NCI-H2107 treated with DMSO at 0.1 percent for 48 hours (cell line): Measurements from ENCODE around the gene BLOC1S1.
"Not testable (repeated sequence)": the region's sequence is repeated elsewhere in the genome, so short reads cannot be mapped to it uniquely, and the experiment has no call there.

Experiments used
- DNase-seq: peaks from one replicate; lab custom pipeline; 2025; ENCODE audit not compliant: unreplicated experiment; lab: John Stamatoyannopoulos, UW

Gene BLOC1S1

DNA sequence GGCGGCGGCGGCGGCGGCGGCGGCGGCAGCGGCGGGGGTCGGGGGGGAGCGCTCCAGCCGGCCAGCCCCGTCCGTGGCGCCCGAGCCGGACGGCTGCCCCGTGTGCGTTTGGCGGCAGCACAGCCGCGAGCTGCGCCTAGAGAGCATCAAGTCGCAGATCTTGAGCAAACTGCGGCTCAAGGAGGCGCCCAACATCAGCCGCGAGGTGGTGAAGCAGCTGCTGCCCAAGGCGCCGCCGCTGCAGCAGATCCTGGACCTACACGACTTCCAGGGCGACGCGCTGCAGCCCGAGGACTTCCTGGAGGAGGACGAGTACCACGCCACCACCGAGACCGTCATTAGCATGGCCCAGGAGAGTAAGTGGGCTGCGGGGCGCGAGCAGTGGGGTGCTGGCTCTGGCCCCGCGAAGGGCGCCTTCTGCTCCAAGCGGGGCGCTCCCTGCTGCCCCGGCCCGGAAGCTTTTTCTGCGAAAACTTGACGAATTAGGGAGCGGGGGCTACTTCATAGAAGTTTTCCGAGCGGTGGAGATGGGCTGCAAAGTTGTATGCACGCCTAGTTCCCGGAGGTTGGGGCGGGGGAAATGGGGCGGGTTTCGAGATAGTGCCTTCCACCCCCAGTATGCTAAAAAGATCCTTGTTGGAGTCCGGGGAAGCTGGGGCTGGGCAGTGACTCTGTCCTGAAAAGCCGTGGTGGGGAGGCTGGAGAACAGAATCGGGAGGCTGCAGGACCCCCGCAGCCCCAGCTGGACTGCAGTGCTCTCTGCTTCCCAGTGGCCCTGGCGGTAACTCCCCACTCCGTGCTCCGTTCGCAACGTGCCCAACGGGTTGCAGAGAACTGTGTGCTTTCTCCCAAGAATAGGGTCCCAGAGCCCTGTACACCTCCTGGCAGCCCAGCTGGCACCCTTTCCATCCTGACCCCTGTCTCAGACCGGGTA lies 27.8 kb downstream of the BLOC1S1 start:
- DNase-seq = no peak

DNA sequence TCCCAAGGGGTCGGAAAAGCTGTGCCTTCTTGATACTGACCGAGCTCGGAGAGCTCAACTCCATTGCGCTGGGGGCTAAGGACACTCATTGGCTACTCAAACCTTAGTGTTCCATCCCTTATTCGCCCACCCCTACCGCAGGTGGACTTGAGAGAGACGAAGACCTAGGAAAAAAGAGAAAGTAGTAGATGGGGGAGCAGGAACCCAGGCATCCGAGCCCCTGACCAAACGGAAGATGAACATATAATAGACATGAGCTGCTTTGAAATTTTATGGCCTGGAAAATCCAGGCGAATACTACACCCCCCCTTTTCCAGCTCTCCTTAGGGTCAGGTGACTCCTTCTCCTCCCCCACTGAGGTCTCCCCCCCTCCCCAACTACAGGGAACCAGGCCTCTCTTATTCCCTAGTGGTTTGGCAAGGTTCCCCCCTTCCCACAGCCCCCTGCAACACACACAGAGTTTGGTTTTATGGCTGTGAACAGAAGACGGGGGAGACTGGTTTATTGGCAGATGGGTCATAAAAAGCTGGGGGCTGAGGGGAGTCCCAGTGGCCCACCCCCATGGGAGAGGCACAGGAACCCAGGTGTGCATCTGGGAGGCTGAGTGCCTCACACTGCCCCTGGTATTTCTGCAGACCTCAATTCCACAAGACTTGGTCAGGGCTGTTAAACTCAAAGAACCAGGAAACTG lies 28.6 kb downstream of the BLOC1S1 start:
- DNase-seq = peak; percentile 60

DNA sequence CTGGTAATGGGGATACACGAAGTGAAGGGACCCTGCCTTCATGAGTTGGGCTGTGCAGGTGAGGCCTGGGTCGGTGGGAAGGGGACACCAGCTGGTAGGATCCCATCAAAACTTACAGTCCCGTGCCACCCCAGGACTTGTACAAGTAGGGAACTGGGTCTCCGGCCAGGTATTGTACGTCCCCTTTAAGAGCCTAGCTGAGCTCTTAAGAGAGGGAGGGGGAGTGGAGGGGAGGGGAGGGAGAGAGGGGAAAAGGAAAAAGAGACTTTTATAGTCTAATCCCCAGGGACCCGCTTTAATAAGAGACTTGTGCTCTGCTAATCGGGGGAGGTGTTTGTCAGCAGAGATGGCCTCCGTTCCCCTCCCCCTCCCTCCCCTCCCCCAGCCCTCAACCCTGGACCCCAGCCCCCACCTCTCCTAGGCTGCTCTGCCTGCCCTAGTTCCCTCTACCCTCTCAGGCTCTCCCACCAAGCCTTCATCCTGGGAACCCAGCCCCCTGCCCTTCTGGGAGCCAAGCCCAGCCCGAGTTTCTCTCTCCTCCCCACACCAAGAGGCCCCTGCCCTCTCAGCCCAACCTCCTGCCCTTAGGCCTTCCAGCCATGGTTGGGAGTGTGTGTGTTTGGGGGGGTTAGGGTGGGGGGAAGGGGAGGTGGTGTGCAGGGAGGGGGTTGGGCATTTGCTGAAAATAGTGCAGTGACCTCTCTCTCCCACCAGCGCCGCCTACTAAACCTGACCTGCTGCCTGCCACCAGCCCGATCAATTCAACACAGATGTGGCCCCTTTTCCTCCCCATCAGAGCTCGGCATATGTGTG lies 29.7 kb downstream of the BLOC1S1 start:
- peak; percentile 83 for DNase-seq

DNA sequence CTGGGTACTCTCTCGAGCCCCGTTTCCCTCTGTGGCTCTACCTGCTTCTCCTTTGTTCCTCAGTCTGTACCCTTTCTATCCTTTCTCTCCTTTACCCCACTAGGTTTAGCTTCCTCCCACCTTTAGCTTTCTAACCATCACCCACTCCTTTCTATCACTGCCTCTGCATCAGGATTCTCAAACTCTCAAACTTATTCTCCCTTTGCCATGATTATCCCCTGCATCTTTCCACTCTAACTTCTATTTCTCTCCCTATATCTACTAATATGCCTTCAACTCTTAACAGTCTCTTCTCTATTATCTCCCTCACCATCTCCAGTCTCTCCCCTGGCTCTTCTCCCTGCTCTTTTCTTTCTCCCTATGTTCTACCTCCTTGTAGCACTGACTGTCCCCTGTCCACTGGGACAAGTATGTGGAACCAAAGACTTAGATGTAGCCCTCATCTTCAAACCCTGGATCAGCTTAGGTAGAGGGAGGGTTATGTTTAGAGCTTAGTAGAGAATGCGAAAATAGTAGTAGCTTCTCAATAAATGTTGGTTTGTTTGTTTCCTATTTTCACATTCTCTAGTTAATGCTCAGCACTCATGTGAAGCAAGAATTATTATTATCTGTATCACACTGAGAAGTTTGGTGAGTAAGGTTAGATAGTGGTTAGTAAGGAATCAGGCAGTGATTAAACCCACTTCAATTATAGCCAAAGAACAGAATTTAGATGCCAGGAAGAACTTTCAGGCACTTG lies 30.5 kb downstream of the BLOC1S1 start:
- DNase-seq = no peak

DNA sequence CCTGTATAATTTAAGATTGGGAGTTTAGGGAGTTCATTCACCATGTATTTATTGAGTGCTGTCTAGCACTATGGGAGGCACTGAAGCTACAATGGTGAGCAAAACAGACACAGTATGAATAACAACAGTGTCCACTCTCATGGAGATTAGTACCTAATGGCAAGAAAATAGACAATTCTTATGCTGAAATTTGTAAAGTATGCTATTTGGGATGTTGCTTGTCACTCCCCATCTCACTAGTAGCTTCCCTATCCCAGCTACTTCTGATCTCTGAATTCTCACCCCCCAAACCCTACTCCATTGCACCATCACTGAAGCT lies 31.0 kb downstream of the BLOC1S1 start:
- no peak for DNase-seq

DNA sequence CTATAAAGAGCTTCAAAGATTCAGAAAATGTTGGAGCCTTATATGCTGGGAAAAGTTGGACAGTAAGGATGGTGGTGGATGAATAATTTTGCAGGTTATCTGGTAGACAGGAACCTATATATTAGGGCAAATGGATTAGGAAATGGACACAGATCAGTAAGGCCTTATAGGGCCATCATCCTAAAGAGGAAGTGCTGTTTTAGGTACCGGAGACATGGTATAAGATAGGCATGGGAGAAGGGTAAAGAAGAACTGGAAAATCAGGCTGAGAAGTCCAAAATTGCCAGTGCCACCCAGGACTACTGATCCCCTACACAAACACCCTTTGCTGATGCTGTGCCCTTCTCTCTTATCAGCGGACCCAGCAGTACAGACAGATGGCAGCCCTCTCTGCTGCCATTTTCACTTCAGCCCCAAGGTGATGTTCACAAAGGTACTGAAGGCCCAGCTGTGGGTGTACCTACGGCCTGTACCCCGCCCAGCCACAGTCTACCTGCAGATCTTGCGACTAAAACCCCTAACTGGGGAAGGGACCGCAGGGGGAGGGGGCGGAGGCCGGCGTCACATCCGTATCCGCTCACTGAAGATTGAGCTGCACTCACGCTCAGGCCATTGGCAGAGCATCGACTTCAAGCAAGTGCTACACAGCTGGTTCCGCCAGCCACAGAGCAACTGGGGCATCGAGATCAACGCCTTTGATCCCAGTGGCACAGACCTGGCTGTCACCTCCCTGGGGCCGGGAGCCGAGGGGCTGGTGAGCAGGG lies 32.6 kb downstream of the BLOC1S1 start:
- no peak for DNase-seq

DNA sequence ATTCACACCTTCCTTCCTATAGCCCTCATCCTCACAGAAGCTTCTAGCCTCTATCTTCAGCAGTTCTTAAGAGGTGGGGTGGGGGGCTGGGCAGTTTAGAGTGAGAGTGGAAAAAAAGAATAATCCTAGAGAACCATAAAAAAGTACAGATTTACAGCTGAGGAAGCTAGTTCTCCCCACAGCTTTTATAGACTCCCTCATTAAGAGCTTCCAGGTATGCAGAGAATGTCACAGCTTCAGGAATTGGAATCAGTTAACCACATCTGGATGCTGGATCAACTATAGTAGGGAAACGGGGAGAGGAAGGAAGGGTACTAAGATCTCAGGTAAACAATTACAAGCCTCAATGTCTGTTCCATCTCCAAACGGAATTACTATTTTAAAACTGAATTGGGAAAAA lies 39.4 kb downstream of the BLOC1S1 start:
- DNase-seq = no peak

DNA sequence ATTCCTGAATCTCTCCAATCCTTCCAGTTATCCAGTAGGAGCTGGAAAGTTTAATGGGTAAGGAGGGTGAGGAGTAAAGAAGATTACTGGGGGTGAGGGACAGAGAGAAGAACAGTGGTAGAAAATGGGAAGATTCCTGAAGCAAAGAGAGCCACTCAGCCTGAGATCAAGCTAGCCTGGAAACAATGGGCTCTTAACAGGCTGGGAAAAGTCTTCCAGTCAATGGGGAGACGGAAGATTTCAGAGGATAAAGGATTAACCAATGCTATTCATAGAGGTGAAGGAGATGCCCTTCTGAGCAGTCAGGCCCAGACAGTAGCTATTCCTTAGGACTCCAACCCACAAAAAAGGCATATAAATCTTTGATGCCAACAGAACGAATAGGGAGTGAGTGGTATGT lies 41.9 kb downstream of the BLOC1S1 start:
- no peak for DNase-seq

DNA sequence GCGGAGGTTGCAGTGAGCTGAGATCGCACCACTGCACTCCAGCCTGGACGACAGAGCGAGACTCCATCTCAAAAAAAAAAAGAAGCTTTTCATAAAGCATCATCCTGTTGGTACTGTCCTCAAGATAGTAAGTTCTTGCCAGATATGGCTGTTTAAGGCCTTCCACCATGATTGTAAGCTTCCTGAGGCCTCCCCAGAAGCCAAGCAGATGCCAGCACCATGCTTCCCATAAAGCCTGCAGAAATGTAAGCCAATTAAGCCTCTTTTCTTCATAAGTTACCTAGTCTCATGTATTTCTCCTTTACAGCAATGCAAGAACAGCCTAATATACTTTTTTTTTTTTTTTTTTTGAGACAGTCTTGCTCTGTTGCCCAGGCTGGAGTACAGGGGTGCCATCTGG lies 42.7 kb downstream of the BLOC1S1 start:
- DNase-seq = not testable (repeated sequence)

DNA sequence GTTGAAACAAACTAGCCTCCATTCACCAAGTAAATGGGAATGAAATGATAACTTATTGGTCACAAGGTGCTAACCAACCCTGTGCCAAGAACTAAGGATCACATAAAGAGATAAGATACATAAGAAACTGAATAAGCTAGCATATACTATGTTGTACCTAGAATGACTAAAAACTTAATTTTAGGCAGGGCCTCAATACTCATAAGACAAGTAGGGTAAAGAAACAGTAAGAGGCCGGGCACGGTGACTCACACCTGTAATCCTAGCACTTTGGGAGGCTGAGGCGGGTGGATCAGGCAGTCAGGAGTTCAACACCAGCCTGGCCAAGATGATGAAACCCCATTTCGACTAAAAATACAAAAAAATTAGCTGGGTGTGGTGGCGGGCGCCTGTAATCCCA lies 44.8 kb downstream of the BLOC1S1 start:
- DNase-seq = no peak

DNA sequence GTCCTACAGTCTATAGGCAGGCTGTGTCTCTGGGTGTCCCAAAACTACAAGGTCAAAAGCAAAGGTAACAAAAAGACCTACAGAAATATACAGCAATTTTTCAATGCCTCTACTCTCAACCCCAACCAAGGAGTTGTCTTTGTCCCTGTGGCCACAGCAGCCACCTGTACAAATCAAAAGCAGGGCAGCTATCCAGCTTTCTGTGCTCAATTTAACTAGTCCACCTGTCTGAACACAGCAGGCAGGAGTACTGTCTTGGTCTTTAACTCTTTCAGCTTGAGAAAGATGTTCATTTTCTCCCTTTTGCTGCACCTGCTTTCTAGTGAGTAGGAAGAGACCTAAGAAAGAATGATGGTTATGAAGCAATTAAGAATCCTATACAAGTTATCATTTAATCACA lies 46.8 kb downstream of the BLOC1S1 start:
- peak; percentile 15 for DNase-seq

DNA sequence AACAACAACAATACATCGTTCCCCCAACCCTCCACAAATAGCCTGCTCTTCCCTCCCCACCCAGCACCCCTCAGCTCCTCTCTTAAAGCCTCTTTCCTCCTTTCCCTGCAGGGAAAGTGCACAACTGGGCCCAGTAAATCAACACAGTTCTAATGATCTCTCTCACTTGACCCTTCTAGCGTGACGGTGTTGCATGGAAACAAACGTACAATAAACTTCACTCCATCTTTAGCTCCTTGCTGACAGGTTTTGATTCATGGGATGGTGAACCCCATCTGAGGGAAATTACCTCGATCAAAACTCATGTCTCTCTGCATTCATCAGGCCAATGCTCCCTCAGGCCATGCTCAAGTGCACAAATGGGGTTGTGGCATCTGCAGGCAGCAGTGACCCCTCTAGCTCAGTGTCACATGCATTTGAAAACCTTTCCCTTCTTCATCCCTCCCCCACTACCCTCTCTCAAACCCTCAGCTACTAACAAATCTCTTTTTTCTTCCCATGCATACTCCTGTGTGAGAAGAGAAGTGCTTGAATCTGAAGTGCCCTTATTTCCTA lies 50.0 kb downstream of the BLOC1S1 start:
- peak; percentile 38 for DNase-seq

DNA sequence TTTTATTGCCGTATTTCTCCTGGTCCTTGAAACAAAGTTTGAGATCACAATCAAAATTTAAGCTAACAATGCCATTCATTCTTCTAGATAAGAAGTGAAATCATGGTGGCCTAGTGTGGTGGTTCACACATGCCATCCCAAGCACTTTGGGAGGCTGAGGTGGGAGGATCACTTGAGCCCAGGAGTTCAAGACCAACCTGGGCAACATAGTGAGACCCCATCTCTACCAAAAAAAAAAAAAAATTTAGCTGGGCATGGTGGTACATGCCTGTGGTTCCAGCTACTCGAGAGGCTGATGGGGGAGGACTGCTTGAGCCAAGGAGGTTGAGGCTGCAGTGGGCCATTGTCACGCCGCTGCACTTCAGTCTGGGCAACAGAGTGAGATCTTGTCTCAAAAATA lies 51.3 kb downstream of the BLOC1S1 start:
- DNase-seq = no peak
